ENCODE data around the gene MCF2L.

MCF2L gene

DNA sequence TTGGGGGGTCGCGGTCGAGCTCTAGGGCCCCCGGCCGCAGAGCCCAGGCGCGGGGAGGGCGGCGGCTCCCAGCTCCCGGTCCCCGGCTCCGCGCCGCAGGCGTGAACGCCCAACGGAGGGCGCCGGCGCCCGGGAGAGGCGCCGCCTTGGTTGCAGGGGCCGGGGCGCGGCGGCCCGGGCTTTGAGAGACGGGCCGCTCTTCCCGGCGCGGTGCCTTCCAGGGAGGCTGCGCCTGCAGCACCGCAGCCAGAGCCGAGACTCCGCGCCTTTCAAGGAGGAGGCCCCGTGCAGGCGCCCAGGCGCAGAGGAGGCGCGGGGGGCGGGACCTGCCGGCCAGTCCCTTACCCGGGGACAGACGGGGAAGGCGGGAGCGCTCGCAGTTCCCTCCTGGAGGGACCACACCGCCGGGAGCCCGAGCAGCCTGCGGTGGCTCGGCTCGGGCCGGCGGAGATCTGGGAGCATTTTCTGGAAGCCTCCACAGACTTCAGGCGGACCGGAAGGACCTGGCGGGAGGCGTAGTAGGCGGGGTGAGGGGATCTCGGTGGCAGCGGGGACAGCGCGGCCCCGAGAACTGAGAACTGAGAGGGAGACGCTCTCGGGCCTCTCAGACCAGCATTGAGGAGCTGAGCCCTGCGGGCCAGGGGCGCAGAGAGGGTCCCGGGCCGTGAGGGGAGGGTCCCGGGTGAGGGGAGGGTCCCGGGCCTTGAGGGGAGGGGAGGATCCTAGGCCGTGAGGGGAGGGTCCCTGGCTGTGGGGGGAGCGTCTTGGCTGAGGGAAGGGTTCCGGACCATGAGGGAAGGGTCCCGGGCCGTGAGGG, 25.5 kb upstream of the MCF2L start:
- no peak for DNase-seq

DNA sequence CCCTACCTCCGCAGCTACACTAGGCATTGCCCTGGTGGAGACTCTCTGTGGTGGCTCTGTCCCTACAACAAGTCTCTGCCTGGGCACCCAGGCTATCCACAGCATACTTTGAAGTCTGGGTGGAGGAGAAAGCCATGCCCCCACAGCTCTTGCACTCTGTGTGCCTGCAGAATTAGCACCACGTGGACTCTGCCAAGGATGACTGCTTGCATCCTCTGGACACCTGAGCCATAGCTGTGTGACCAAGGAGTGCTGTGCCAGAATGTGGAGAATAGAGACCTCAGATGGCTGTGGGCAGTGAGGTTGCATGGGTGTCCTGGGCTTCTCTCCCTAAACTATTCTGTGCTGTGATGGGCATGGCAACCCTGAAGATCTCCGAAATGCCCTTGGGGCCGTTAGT, 21.2 kb upstream of the MCF2L start:
- DNase-seq, result no peak

DNA sequence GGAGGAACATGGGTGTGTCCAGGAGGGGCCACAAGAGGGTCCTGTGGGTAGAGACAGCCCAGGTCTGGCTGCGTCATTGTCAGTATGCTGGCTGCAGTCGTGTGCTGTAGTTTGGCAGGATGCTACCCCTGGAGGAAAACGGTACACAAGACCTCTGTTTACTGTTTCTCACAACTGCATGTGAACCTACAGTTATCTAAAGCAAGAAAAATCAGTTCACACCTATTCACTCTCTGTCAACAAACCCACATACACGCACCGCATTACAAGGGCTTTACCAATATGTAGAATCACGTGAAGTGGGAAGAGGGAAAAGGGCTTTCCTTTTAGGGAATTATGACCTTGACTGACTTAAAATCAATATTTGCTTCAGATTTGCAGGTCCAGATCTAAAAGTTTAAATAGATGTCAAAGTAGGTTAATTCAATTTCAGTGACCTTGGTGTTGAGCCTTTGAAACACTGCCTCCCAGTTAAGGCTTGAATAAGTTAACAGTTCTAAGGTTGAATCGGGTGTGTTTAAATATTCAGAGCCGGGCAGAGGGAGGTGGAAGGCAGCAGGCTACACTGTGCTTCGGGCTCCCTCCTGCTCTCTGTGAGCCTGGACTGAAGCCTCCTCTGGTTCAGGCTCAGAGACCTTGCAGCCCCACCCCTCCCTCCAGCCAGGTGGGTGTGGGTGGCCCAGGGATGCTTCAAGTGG, 17.2 kb upstream of the MCF2L start:
- DNase-seq, result no peak

DNA sequence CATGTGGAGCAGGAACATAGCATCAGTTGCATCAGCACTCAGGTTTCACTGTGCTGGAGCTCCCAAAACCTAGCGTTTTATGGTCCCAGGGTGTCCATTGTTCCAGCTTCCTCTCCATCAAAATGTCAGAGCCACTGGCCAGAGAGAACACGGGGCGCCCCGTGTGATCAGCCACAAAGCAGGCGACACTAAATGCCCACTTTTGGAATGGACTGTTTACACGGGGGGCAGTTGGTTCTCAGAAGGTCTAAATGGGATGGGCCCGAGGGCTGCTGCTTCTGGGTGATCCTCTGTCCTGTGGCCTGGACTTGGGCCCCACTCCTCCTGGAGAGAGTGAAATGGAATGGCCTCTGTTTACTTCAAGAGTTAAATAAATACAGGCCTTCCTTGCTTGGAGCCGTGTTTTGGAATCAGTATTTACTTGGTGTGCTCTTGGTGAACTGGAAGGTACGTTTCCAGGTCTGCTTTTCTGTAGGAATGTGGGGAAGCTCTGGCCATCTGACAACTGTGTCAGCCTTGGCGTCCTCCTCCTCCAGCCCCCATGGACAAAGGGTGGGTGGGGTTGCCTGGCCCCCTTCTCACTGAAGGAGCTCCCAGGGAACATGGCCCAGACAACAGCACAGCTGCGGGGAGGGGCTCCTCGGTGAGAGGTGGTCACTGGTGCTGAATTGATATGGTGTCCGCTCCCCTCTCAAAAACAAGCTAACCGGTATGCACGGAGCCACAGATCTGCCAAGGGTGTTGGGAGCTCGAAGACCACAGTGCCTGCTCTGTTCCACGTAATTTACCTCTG, 16.1 kb upstream of the MCF2L start:
- DNase-seq, result no peak

DNA sequence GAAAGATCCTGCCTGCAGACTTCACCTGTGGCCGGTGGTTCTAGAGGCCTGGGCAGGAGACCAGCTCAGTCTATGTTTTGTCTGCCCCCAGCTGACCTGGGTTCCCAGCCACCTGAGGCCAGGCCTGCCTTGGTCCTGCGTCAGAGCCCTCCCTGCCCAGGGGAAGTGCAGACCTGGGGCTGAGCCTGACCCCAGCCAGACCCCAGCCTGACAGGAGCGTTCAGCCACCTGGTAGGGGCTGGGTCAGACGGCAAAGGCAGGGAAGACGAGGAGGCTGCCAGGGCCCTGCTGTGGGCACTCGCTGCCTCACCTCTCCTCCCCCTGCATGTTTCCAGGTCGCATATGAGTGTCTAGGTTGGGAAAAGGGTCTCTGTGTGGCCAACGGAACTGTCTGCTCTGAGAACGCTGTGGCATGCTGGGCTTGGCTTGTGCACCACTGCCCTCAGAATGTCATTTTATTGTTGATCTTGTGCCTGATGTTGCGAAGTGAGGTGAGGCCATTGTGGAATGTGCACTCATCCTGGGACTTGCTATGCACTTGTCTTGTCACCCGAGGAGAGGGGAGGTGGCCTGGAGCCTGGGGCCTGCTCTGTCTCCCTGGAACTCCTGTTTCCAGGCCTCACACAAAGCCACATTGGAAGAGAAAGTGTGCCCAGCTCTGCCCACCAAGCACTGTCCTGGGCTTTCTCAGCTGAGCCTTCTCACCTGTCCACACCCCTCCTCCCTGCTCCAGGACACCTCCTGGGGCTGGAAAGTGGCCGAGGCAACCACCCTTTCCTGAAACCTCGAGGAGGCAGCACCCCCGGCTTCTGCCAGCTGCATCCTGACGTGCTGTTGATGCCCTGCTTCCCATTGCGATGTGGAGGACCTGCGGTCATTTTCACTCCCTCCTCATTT, 15.2 kb upstream of the MCF2L start:
- DNase-seq, result no peak

DNA sequence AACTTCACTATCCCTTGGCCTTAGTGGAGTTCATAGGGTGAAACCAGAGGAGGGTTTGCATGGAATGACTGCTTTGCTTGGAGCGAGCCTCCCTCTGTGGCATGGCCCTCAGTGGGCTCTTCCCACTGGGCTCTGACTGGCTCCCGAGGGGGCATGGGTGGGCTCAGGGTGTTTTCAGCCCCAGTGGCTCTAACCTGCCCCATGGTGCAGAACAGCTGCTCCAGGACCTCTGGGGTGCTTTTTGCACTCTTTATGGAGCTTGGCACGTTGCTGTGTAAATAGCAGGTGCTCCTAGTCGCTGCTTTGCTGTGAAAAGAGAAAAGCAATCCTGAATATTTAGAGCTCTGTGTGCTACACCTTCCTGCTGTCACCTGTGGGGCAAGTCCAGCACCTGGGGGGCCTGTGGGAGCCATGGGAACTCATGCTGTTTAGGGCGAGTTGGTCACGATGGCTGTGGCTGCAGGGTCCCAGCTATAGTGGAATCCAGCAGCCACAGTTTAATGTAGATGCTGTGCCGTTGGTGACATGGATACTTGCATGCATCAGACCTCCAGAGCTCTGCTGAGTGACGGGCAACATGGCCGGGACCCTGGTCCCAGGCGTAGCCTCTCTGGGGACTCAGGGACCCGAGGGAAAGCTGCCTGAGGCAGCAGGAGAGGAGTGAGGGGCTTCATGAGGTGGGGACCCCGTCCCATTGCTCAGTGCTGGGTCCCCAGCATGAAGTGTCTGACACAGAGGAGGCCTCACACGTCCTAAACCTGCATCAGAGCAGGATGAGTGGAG, 14.3 kb upstream of the MCF2L start:
- DNase-seq, result no peak

DNA sequence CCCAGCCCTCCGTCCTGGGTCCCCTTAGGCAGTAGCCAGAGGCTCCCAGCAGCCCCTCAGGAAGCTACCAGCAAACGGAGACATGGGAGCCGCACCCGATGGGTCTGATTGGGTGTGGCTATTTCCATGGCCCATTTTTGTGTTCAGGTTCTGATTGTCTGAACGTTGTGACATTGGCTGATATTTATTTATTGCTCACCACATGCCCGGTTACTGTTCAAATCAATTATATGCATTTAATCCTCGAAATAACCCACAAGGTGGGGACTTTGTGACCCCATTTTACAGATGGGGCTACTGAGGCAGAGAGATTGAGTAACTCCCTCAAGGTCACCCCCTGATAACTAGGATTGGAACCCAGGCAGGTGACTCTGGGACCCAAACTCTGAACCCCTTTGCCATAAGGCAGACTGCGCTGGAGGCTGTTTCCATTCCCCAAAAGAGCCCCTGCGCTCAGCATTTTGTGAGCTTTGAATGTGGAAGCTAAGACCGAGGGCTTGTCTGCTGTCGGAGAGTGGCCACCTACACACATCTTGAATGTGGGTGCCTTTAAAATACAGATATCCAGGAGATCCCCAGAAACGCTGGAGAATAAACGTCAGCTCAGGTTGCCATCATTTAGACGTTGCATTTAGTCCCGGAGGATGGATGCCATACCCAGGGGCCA, 13.6 kb upstream of the MCF2L start:
- DNase-seq, result no peak

GRCh38 chr13:112955956-112956355, 13.1 kb upstream of the MCF2L start:
- no peak for DNase-seq

GRCh38 chr13:112956571-112957294, 12.3 kb upstream of the MCF2L start:
- DNase-seq, result no peak

- no peak for DNase-seq
Measured at GRCh38 chr13:112957295-112957677, 11.7 kb upstream of the MCF2L start.

- DNase-seq, result no peak
Measured at GRCh38 chr13:112958127-112958989, 10.7 kb upstream of the MCF2L start.

DNA sequence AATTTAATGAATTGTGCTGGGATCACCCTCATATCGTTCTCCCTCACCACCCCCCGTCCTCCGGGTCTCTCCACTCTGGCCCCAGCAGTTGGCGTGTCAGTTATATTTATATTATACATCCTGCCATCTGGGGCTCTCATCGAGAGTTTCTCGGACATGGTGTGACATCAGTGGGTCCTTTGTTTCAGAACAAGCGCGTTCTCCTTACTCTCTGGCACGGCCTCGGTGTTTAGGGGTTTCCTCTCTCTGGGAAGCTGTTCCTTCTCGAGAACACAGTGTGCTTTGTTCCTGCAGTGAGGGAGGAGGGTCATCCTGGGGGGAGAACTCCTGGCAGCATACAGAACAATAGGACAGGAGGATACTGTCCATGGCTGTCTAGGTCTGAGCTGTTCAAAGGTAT, 9.8 kb upstream of the MCF2L start:
- DNase-seq, result no peak

DNA sequence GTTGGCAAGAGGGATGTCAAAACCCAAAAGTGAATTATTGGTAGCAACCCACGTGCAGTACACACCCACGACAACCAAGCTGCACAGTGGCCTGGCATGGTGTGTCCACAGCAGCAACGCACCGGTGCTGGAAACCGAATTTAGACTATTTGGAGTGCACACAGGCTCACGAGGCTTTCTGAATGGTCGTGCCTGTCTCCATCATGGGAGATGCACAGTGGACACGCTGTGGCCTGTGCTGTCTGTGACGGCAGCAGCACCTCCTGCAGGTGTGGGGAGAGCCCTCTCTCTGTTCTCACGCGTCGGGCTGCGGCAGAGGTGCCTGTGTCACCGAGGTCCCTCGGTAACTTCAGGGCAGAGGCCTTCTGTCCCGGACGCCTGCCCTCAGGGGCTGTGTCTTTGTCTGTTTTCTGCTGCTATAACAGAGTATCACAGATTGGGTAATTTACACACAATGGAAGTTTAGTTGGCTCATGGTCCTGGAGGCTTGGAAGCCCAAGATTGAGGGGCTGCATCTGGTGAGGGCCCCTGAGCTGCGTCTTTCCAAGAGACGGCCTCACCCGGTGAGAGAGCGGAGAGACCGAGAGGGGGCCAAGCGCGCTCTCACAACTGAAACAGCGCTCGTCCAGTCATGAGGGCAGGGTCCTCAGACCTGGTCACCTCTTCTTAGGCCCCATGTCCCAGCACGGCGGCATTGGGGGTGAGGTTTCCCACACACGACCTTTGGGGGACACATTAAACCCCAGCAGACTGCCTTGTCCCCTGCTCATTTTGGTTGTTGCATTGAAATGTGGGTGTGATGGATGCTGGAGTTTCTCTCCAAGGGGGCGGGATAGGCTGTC, 9.1 kb upstream of the MCF2L start:
- DNase-seq, result no peak

DNA sequence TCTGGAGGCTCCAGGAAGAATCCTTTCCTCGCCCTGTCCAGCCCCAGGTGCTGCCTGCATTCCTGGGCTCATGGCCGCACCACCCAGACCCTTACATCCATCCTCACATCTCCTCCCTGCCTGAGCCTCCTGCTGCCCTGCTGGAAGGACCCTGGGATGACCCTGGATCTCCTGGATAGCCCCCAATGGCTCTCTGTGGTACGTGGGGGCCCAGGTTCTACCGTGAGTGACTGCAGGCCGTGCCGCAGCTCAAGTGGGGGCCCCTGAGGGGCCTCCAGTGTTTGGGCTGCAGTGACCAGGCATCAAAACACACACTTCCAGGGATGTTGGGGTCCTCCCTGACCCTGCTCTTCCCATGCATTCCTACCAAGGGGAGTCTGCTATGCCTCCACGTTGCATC, 8.3 kb upstream of the MCF2L start:
- no peak for DNase-seq

DNA sequence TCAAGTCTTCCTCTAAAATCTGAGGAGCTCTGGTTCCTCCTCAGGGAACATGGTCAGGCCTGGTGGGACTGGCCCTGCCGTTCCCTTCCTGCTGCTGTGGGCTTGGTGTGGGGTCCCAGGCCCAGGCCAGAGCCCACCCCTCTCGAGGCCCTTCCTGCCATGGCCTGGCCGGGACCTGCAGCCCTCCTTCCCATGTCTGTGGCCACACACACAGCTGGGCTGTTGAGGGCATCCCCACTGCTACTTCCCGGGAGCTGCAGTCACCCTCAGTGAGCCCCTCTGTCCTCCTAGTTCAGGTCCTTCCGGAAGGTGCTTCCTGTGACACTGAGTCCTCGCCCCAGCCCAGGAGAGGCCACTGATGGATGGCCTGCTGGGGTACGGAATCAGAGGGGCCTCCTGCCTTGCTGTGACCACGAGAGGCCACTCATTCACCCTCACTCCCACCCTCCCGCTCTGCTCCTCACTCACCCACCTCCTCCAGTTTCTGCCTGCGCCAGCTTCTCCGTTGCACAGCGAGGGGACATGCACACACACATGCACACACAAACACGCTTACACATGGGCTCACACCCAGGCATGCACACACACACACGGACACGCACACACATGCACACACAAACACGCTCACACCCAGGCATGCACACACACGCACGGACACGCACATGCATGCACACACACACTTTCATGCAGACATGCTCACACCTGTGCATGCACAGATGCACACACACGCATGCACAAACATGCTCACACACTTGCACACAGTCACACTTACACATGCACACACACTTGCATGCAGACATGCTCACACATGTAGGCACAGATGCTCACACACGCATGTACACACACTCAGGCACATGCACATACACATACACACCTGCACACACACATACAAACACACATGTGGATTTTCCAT, 7.3 kb upstream of the MCF2L start:
- DNase-seq, result no peak

DNA sequence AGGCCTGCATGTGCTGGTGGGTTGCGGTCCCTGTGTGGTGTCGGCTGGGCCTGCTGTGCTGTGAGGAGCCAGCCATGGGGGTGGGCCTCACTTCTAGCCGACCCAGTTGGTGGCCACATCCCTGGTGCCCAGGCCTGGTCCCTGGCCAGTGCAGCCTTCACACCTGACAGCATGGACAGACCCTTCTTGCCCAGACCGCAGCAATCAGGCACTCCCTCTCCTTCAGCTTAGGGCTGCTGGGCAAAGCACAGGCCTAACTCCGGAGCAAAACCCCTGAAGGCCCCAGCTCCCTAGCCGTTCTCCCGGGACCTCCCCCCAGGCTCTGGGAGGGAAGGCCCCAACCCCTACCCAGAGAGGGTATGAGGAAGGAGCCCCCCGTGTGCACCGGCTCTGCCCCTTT, 6.6 kb upstream of the MCF2L start:
- no peak for DNase-seq

GRCh38 chr13:112962911-112963625, 5.9 kb upstream of the MCF2L start:
- DNase-seq, result no peak

Data from T-helper 9 cell (primary cell).